Activated CD8-positive, alpha-beta memory T cell treated with anti-CD3 and anti-CD28 coated beads, Interleukin-2, amount 10 ng/mL, durations not matched to agents 7 days and 5 days (primary cell): ENCODE results near the gene ASIP. TPM values are rescaled to one million over a fixed set of nuclear protein-coding genes. Genes with fewer than 3 reads are reported as not detected.
A peak's percentile ranks its signal among the peaks of the same experiment; 100 is the strongest.
"Not testable (repeated sequence)": the region's sequence is repeated elsewhere in the genome, so short reads cannot be mapped to it uniquely, and the experiment has no call there.

Experiments used
- ATAC-seq: fragments of 150-1000 bp; cut with Tn5 transposase; one replicate; pipeline ENCODE4 v1.10.0; 2021; ENCODE audit warnings: moderate library complexity
- CTCF ChIA-PET: fragments of 350-600 bp; sonication (Branson Sonifier 250); formaldehyde crosslinking; loops from one replicate; lab custom pipeline; 2021; ENCODE audit warnings: antibody characterized with exemption; lab: Charles Lee
- DNase-seq: peaks from one replicate; pipeline ENCODE4 v3.0.0-alpha.2; 2020
- H3K27ac Mint-ChIP-seq: one replicate; pipeline ENCODE4 v1.8.0; 2021; ENCODE audit warnings: mild to moderate bottlenecking, mixed read lengths
- H3K27me3 Mint-ChIP-seq: one replicate; pipeline ENCODE4 v1.8.0; 2021; ENCODE audit warnings: mixed read lengths
- H3K36me3 Mint-ChIP-seq: one replicate; pipeline ENCODE4 v1.8.0; 2021; ENCODE audit warnings: mild to moderate bottlenecking, mixed read lengths
- H3K4me1 Mint-ChIP-seq: one replicate; pipeline ENCODE4 v1.8.0; 2021; ENCODE audit warnings: mixed read lengths
- H3K4me3 Mint-ChIP-seq: one replicate; pipeline ENCODE4 v1.8.0; 2021; ENCODE audit warnings: mild to moderate bottlenecking, moderate library complexity, mixed read lengths
- H3K9me3 Mint-ChIP-seq: one replicate; pipeline ENCODE4 v1.8.0; 2022; ENCODE audit warnings: low read depth, mixed read lengths
- total RNA-seq, 2 experiments: library from RNA; stranded (reverse); gene quantifications; one replicate each; pipeline ENCODE4 v1.2.3, GENCODE V29; 2021

Gene ASIP
- total RNA-seq, 2 experiments from 2014 or later, result not detected

DNA sequence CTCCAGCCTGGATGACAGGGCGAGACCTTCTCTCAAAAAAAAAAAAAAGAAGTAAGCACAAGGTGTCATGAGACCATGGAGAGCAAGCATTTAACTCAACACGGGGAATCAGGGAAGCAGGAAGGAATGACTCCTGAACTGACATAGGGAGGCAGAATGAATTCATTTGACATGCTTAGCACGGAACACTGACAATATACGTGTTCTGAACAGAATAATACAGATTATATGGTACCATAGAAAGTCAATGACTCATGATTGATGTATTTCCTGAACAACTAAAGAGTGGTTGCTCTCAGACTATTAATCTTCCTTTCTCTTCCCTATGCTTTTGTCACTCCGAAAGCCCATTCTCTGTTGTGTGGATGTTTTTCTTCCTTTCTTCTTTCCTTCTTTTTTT, 20.7 kb upstream of the ASIP start:
- H3K27ac Mint-ChIP-seq, result no peak overlapping the region
- H3K27me3 Mint-ChIP-seq, result peaks cover 27% of the 10 kb centered on the region
- CTCF ChIA-PET, result no interaction called here

DNA sequence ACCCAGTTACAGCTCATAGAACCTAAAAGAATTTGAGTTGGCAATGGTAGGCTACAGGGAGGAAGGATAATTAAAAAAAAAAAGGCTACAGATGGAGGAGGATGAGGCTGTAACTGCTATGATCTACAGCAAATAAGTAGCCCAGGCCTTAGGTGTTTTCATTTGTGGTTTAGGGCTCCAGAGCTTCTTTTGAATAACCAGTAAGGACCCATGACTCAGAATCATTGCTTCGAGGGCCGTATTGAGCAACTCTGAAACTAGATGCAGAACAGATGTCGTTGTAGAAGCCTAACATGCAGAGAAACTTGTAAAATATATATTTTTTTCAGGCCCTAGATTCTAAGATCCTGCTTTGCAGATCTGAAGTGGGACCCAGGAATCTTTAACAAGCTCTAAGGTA, 19.0 kb upstream of the ASIP start:
- H3K36me3 Mint-ChIP-seq, result no peaks in the 10 kb centered on the region
- no peak for ATAC-seq
- no peak overlapping the region for H3K4me3 Mint-ChIP-seq
- no peaks in the 10 kb centered on the region for H3K4me1 Mint-ChIP-seq
- H3K9me3 Mint-ChIP-seq, result no peaks in the 10 kb centered on the region
- no peak overlapping the region for H3K27ac Mint-ChIP-seq
- DNase-seq, result no peak
- CTCF ChIA-PET, result no interaction called here
- H3K27me3 Mint-ChIP-seq, result peaks cover 27% of the 10 kb centered on the region

More for the DNA sequence above, 20.7 kb upstream of the ASIP start:
- no peak overlapping the region for H3K4me3 Mint-ChIP-seq
- DNase-seq (no peak), ATAC-seq (no peak)
- no peaks in the 10 kb centered on the region for H3K36me3 Mint-ChIP-seq
- H3K9me3 Mint-ChIP-seq, result no peaks in the 10 kb centered on the region
- peaks cover 8% of the 10 kb centered on the region for H3K4me1 Mint-ChIP-seq

DNA sequence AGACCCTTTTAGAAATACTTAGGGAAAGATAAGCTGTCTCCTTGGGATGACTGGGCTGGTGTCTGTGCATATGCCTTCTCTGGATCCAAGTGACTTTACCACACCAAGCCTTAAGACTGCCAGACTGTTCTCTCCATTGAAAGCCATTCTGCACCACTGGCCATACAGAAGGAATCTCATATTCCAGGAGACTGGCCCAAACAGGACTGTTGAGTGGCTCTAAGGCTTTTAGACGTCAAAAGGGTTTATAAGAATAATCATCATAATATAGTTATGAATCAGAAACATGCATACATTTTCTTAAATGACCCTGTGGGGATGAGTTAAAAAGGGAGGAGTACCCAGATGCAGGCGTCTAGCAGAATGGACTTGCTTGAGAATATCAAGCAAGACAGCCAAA, 17.0 kb upstream of the ASIP start:
- ATAC-seq, CTCF ChIA-PET, DNase-seq, H3K36me3 Mint-ChIP-seq, H3K27ac Mint-ChIP-seq, H3K9me3 Mint-ChIP-seq, H3K4me1 Mint-ChIP-seq, H3K4me3 Mint-ChIP-seq: not testable (repeated sequence)
- H3K27me3 Mint-ChIP-seq, result peaks cover 15% of the 10 kb centered on the region

DNA sequence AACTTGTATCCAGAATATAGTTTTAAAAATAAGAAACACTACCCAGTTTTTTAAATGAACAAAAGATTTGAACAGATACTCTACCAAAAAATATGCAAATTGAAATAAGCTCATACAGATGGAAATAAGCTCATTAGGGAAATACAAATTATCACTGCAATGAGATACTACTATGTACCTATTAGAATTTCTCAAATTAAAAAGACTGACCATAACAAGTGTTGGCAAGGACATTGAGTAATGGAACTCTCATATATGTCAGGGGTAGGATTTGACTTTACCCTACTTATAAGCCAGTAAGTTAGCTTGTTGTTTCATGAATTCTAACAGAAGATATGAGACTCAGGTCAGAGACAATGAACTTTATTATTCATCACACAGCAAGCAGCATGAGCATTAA, 9.6 kb upstream of the ASIP start:
- Mint-ChIP-seq H3K4me3 (no peak overlapping the region), H3K27ac (no peak overlapping the region), H3K9me3 (no peaks in the 10 kb centered on the region), H3K36me3 (no peaks in the 10 kb centered on the region), H3K4me1 (no peaks in the 10 kb centered on the region), H3K27me3 (peaks cover 18% of the 10 kb centered on the region)
- DNase-seq (no peak), ATAC-seq (no peak)
- CTCF ChIA-PET, result interaction anchor here (0.8 kb wide), 1 partner anchor 30 kb away, joined by 3 read pairs; no protein-coding TSS in a partner anchor

DNA sequence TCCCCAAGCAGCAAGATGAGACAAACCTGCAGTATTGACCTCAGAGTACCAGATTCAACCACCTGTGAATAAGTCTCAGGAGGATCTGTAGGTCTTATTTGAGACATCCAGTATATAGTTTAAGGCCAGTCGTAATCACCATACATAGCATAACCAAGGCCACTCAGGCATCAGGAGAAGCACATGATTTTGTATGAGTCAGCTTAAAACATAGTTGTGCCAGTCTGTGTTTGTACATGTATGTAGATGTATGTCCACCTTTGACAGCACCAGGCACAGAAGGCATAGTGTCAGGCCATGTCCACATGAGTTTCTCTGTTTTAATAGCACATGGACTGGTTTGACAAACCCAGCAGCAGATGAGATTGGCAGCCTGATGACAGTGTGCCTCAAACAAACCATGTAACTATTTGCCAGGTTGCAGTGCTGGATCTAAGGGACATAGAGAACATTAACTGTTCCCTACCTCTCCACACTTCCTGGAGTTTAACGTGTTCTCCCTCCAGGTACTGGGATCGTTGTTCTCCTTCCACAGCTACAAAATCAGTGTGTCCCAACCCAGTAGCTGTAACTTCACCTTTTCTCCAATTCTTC, 8.6 kb upstream of the ASIP start:
- no peak overlapping the region for H3K27ac Mint-ChIP-seq
- peaks cover 4% of the 10 kb centered on the region for H3K9me3 Mint-ChIP-seq
- H3K36me3 Mint-ChIP-seq, result peaks cover under 1% of the 10 kb centered on the region
- ATAC-seq, result no peak
- no peak for DNase-seq
- no peak overlapping the region for H3K4me3 Mint-ChIP-seq
- peaks cover 23% of the 10 kb centered on the region for H3K27me3 Mint-ChIP-seq
- CTCF ChIA-PET, result no interaction called here
- H3K4me1 Mint-ChIP-seq, result no peaks in the 10 kb centered on the region

DNA sequence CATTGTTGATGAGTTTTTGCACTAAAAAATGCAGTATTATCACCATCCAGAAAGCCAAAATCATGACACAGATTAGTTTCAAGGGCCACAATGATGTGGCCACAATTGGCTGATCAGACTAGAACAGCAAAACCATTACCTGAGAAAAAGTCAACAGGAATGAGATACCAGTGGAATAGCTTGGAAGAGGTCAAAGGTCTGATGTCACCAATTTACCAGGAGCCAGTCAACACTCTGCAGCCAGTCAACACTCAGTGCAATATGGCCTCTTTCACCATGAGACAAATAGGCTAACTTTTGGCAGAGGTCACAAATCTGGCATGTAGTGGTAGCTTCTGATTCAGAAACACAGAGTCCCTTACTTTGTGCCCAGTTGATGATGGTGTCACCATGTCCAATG, 7.5 kb upstream of the ASIP start:
- CTCF ChIA-PET, result no interaction called here

DNA sequence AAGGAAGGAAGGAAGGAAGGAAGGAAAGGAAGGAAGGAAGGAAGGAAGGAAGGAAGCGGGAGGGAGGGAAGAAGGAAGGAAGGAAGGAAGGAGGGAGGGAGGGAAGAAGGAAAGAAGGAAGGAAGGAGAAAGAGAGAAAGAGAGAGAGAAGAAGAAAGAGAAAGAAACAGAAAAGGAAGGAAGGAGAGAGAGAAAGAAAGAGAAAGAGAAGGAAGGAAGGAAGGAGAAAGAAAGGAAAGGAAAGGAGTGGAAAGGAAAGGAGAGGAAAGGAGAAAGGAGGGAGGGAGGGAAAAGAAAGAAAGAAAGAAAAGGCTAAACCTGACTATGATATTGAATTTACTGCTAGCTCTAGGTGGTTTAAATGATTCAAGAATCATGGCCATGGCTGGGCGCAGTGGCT, 5.3 kb upstream of the ASIP start:
- ATAC-seq (no peak), DNase-seq (no peak)
- Mint-ChIP-seq H3K4me1 (no peaks in the 10 kb centered on the region), H3K9me3 (peaks cover 14% of the 10 kb centered on the region), H3K4me3 (no peak overlapping the region), H3K36me3 (peaks cover 4% of the 10 kb centered on the region), H3K27me3 (peaks cover 52% of the 10 kb centered on the region), H3K27ac (no peak overlapping the region)
- CTCF ChIA-PET, result no interaction called here

More for the DNA sequence above, 7.5 kb upstream of the ASIP start:
- Mint-ChIP-seq H3K27ac (no peak overlapping the region), H3K9me3 (peaks cover 11% of the 10 kb centered on the region), H3K36me3 (peaks cover 2% of the 10 kb centered on the region), H3K4me1 (no peaks in the 10 kb centered on the region), H3K4me3 (no peak overlapping the region), H3K27me3 (peaks cover 32% of the 10 kb centered on the region)
- ATAC-seq (no peak), DNase-seq (no peak)

DNA sequence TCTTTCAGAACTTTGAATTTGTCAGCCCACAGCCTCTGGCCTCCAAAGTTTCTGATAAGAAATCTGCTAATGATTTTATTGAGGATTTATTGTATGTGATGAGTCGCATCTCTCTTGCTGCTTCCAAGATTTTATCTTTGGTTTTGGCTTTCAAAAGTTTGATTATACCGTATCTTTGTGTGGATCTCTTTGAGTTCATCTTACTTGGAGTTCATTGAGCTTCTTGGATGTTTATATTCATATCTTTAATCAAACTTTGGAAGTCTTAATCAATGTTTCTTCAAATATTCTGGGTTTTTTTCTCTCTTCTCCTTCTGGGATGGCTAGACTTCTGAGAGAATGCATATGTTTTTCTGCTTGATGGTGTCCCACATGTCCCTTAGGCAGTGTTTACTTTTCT, 3.3 kb upstream of the ASIP start:
- H3K4me1 Mint-ChIP-seq, result peaks cover 4% of the 10 kb centered on the region
- H3K27ac Mint-ChIP-seq, result no peak overlapping the region
- DNase-seq, result no peak
- H3K4me3 Mint-ChIP-seq, result no peak overlapping the region
- peaks cover 4% of the 10 kb centered on the region for H3K36me3 Mint-ChIP-seq
- H3K27me3 Mint-ChIP-seq, result peaks cover 59% of the 10 kb centered on the region
- CTCF ChIA-PET, result no interaction called here
- no peak for ATAC-seq
- peaks cover 14% of the 10 kb centered on the region for H3K9me3 Mint-ChIP-seq

DNA sequence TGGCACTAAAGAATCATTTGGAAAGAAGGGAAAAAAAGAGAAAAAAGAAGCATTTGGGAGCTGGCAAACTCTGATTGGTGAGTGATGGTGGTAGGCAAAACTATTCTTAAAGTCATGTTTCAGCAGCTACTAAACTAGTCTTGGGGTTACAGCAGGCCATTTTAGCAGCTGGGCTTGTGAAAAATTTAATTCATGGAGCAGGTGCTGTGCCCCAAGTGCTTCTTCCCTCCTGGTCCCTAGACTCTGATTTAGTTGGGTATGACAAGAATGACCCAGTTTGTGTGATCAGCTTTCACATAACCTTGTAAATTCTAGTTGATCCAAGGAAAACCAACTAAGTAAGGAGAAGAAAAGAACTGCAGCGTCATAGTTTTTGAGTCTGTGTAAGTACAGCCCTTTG, 1.1 kb upstream of the ASIP start:
- Mint-ChIP-seq H3K27me3 (peaks cover 66% of the 10 kb centered on the region), H3K9me3 (peaks cover 14% of the 10 kb centered on the region), H3K4me1 (peaks cover 4% of the 10 kb centered on the region), H3K4me3 (no peak overlapping the region), H3K27ac (no peak overlapping the region), H3K36me3 (peaks cover 4% of the 10 kb centered on the region)
- CTCF ChIA-PET, result interaction anchor here (1.5 kb wide), 1 partner anchor 16 kb away, joined by 4 read pairs; no protein-coding TSS in a partner anchor
- ATAC-seq (no peak), DNase-seq (no peak)

DNA sequence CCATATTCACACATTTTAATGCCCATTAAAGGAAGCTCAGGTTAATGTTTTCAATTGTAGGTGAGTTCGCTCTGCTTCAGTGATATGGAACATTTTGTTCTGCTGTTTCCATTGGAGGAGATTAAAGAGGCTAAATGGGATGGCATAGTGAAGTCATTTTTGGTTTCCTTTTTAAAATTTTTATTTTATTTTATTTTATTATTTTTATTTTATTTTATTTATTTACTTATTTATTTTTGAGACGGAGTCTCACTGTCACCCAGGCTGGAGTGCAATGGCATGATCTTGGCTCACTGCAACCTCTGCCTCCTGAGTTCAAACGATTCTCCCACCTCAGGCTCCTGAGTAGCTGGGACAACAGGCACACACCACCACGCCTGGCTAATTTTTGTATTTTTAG, 792 bp downstream of the ASIP start:
- not testable (repeated sequence) for H3K36me3 Mint-ChIP-seq, ATAC-seq, H3K4me3 Mint-ChIP-seq, DNase-seq, H3K27ac Mint-ChIP-seq, H3K4me1 Mint-ChIP-seq
- peaks cover 57% of the 10 kb centered on the region for H3K27me3 Mint-ChIP-seq
- CTCF ChIA-PET, result interaction anchor here (2.2 kb wide), 1 partner anchor 51 kb away, joined by 7 read pairs; no protein-coding TSS in a partner anchor
- peaks cover 14% of the 10 kb centered on the region for H3K9me3 Mint-ChIP-seq

DNA sequence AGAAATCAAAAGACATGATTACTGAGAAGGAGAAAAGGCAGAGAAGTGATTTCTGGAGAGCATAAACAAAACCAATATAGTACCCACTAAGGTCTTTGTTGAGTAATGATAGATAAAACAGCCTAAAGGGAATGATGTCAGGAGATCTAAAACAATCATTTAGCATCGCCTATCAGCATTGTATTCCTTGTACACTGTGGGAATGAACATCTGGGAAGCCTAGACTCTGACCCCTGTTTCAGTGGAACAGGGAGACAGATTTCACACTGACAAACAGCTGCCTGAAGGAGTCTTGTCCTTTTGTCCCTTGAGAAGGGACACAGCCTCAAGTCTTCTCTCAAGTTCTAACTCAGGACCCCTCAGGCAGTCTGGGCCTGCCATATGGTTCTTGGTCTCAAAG, 1.7 kb downstream of the ASIP start:
- H3K4me3 Mint-ChIP-seq, result no peak overlapping the region
- no peak for DNase-seq
- peaks cover 9% of the 10 kb centered on the region for H3K9me3 Mint-ChIP-seq
- peaks cover 2% of the 10 kb centered on the region for H3K36me3 Mint-ChIP-seq
- no peak for ATAC-seq
- no peak overlapping the region for H3K27ac Mint-ChIP-seq
- H3K27me3 Mint-ChIP-seq, result peaks cover 50% of the 10 kb centered on the region
- CTCF ChIA-PET, result interaction anchor here (2.2 kb wide), 1 partner anchor 52 kb away, joined by 7 read pairs; no protein-coding TSS in a partner anchor
- peaks cover 6% of the 10 kb centered on the region for H3K4me1 Mint-ChIP-seq

DNA sequence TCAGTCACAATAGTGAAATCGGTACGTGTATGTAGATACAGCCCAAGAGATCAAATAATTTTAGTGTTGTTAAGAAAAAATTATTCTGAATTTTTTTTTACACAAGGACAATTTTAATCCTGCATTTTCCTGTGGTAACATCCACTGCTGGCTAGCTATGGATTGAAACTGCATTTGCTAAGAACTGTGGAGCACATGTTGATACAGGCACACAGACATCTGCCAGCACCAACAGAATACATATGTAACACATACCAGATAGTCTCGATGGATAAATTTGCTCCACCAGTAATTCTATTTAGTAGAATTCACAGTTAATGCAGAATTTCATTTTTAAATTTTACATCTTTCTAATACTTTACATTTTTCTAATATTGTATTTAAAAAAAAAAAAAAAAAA, 2.2 kb downstream of the ASIP start:
- H3K27me3 Mint-ChIP-seq, result peaks cover 45% of the 10 kb centered on the region
- no peak overlapping the region for H3K4me3 Mint-ChIP-seq
- H3K9me3 Mint-ChIP-seq, result peaks cover 4% of the 10 kb centered on the region
- H3K36me3 Mint-ChIP-seq, result peaks cover 2% of the 10 kb centered on the region
- no peak for ATAC-seq
- no peak overlapping the region for H3K27ac Mint-ChIP-seq
- DNase-seq, result no peak
- CTCF ChIA-PET, result no interaction called here
- H3K4me1 Mint-ChIP-seq, result peaks cover 6% of the 10 kb centered on the region

DNA sequence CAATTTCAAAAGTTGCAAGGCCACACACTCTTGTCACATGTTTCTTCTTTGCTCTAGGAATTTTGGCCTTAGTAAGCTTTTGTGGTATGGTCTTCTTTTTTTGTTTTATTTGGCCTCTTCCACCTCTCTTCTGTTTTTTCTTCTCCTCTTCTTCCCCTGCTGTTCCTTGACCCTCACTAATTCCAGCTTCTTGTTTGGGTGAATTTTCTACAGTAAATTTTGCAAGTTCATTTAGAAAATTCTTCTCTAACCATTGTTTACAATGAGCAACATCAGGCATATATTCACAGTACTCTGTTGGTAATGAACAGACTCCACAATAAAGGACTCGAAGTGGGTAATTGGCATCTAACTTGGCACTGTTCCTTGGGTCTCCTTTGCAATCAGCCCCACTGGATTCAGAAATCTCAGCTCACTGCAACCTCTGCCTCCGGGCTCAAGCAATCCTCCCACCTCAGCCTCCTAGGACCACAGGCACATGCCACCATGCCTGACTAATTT, 5.0 kb downstream of the ASIP start:
- DNase-seq (no peak), ATAC-seq (no peak)
- CTCF ChIA-PET, result interaction anchor here (1.2 kb wide), 1 partner anchor 13 kb away, joined by 3 read pairs; no protein-coding TSS in a partner anchor
- H3K36me3 Mint-ChIP-seq, result no peaks in the 10 kb centered on the region
- no peaks in the 10 kb centered on the region for H3K9me3 Mint-ChIP-seq
- no peak overlapping the region for H3K27ac Mint-ChIP-seq
- H3K27me3 Mint-ChIP-seq, result peaks cover 19% of the 10 kb centered on the region
- H3K4me1 Mint-ChIP-seq, result peaks cover 15% of the 10 kb centered on the region
- no peak overlapping the region for H3K4me3 Mint-ChIP-seq

DNA sequence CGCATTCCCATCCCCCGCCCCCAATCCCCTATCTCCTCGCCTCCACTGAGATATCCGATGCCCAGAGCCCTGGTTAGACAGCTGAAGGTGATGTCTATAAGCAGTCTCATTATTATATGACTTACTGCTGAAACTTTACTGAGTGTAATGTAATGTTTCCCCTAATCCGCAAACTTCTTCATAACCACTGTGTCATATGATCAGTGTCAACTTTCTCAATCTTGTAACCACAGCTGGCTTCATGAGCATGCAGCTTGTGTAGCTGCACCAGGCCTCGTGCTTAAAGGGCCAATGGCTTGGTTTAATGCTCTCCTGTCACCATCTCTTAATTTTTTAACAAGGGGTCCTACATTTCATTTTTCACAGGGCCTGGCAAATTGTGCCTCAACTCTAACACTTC, 8.1 kb downstream of the ASIP start:
- CTCF ChIA-PET, result interaction anchor here (1.1 kb wide), 1 partner anchor 63 kb away, joined by 5 read pairs; no protein-coding TSS in a partner anchor
- H3K9me3 Mint-ChIP-seq, result no peaks in the 10 kb centered on the region
- no peak overlapping the region for H3K4me3 Mint-ChIP-seq
- no peaks in the 10 kb centered on the region for H3K36me3 Mint-ChIP-seq
- peaks cover 12% of the 10 kb centered on the region for H3K4me1 Mint-ChIP-seq
- no peak overlapping the region for H3K27ac Mint-ChIP-seq
- DNase-seq (peak; percentile 66), ATAC-seq (peak; percentile 94)
- H3K27me3 Mint-ChIP-seq, result peaks cover under 1% of the 10 kb centered on the region
